Measurements from ENCODE around the gene DHRS9.
"Not testable (repeated sequence)": the region's sequence is repeated elsewhere in the genome, so short reads cannot be mapped to it uniquely, and the experiment has no call there.

DHRS9 gene

DNA sequence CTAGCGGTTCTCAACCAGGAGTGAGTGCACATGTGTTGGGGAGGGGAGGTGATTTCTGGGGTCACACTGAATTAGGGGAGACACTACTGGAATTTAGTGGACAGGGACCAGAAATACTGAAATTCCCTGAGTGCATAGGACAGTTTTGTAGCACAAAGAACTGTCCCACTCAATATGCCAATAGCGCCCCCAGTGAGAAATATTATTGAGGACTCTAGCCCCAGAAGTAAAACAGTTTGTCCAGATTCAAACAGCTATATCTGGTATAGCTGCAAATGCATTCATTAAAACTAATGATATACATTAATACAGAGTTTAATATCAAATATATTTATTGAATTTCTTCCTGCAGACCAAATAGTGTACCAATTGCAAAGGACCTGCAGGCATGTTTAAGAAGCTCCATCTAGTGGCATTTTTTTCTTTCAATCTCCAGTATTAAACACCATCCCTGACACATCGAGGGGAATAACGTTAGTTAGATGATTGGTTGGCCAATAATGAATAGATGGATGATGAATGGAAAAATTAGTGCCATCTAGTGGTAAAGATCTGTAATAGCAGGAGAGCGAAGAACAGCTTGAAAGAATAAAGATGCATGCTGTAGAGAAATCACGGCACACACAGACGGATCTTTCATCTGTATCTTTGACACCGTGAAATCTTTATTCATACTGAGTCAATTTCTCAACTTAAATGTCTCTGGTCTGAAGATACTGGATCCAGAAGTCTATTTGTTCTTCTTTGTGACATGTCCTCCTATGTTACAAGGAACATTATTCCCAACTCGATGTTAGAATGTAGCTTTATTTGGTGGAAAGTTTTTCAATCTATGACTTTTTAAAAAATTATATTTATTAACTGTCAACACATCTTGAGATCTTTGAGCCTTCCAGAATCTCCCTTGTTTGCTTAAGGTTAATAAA lies 62.5 kb downstream of the DHRS9 start:
- no peak overlapping the region for H3K4me3 ChIP-seq (ENCODE audit: low read depth, low read length)
- TF ChIP-seq, protein P1, sequence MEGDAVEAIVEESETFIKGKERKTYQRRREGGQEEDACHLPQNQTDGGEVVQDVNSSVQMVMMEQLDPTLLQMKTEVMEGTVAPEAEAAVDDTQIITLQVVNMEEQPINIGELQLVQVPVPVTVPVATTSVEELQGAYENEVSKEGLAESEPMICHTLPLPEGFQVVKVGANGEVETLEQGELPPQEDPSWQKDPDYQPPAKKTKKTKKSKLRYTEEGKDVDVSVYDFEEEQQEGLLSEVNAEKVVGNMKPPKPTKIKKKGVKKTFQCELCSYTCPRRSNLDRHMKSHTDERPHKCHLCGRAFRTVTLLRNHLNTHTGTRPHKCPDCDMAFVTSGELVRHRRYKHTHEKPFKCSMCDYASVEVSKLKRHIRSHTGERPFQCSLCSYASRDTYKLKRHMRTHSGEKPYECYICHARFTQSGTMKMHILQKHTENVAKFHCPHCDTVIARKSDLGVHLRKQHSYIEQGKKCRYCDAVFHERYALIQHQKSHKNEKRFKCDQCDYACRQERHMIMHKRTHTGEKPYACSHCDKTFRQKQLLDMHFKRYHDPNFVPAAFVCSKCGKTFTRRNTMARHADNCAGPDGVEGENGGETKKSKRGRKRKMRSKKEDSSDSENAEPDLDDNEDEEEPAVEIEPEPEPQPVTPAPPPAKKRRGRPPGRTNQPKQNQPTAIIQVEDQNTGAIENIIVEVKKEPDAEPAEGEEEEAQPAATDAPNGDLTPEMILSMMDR (IDR thresholded peaks at IDR 0.05; ENCODE audit: low read depth, low read length, missing control alignments), result peak; percentile 72
- no peak for DNase-seq (ENCODE audit: low read depth)

DNA sequence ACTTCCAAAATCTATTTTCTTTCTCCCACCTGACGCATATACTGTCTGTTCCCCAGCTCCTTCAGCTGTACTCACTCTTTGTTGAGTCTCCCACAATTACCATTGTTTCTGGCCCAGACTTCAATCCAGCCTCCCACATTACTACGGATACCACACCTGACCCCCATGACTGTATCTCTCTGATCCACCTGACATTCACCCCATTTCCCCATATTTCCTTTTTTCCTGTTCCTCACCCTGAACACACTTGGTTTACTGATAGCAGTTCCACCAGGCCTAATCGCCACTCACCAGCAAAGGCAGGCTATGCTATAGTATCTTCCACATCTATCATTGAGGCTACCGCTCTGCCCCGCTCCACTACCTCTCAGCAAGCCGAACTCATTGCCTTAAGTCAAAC lies 64.9 kb downstream of the DHRS9 start:
- not testable (repeated sequence) for DNase-seq (ENCODE audit: low read depth)

DNA sequence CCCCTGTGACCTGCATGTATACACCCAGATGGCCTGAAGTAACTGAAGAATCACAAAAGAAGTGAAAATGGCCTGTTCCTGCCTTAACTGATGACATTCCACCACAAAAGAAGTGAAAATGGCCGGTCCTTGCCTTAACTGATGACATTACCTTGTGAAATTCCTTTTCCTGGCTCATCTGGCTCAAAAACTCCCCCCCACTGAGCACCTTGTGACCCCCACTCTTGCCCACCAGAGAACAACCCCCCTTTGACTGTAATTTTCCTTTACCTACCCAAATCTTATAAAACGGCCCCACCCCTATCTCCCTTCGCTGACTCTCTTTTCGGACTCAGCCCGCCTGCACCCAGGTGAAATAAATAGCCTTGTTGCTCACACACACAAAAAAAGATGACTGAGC lies 67.1 kb downstream of the DHRS9 start:
- DNase-seq (ENCODE audit: low read depth), result not testable (repeated sequence)

More for the DNA sequence above, 64.9 kb downstream of the DHRS9 start:
- not testable (repeated sequence) for H3K4me3 ChIP-seq (ENCODE audit: low read depth, low read length)

DNA sequence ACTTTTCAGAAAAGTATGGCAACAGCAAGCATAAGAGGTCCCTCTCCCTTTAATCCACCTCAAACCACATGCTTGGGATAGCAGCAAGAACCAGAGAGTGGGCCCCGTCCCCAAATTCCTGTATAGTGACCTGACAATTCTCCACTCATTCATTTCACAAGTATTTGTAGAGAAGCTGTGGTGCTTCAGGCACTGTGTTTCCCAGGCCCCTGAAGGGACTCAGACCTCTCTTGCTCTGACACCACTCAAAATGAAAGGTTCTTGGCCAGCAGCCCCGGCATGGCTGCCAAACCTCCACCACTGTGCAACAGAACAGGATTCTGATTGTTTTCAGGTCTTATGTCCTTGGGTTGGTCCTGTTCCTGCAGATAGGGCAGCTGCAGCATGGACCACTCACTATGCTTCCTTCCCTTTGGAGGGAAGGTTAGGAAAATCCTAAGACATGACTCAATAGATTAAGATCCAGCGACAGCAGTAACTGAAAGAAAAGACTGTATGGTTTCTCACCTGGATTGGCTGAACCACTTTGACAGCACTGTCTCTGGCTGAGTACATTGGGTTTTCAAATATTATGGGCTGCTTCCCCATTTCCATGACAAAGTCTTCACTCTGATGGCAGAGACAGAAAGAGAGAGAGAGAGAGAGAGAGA lies 67.6 kb downstream of the DHRS9 start:
- DNase-seq (ENCODE audit: low read depth), result no peak
- TF ChIP-seq, protein P1 (IDR thresholded peaks at IDR 0.05; ENCODE audit: low read depth, low read length, missing control alignments), result no peak
- no peak overlapping the region for H3K4me3 ChIP-seq (ENCODE audit: low read depth, low read length)

More for the DNA sequence above, 67.1 kb downstream of the DHRS9 start:
- H3K4me3 ChIP-seq (ENCODE audit: low read depth, low read length), result not testable (repeated sequence)

DNA sequence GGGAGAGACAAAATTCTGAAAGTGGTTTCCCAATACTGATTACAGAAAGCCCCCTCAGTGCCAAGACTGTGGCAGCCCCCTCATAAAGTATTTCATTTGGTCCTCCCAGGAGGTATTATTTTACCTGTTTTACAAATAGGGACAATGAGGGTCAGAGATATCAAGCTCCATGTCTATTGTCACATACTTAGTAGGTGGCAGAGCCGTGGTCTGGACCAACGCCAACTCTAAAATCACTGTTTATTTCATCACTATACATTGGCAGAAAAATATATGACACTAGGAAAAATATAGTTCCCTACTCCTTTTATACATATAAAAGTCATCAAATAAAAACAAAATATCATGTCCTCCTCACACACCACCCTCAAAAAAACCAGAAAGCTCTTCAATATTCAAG lies 68.6 kb downstream of the DHRS9 start:
- TF ChIP-seq, protein P1 (IDR thresholded peaks at IDR 0.05; ENCODE audit: low read depth, low read length, missing control alignments), result no peak

DNA sequence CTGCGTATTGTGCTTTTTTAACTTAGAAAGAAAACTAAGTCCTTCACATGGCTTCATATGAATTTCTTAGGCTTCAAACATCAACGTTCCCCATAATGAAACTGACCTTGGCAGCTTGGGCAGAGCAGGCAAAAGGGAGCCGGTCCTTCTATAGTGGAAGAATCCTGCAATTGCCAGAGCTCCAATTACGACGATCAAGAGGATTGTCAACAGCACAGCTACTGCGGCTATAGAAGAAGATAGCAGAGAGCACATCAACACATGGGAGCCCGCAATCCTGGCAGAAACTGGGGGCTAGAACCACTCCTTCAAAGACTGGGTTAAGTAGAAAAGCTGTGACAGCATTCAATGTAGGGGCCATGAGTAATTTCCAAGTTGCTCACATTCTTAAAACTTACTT lies 69.8 kb downstream of the DHRS9 start:
- TF ChIP-seq, protein P1 (IDR thresholded peaks at IDR 0.05; ENCODE audit: low read depth, low read length, missing control alignments), result no peak
- H3K4me3 ChIP-seq (ENCODE audit: low read depth, low read length), result no peak overlapping the region
- no peak for DNase-seq (ENCODE audit: low read depth)

More for the DNA sequence above, 68.6 kb downstream of the DHRS9 start:
- H3K4me3 ChIP-seq (ENCODE audit: low read depth, low read length), result no peak overlapping the region
- DNase-seq (ENCODE audit: low read depth), result no peak

DNA sequence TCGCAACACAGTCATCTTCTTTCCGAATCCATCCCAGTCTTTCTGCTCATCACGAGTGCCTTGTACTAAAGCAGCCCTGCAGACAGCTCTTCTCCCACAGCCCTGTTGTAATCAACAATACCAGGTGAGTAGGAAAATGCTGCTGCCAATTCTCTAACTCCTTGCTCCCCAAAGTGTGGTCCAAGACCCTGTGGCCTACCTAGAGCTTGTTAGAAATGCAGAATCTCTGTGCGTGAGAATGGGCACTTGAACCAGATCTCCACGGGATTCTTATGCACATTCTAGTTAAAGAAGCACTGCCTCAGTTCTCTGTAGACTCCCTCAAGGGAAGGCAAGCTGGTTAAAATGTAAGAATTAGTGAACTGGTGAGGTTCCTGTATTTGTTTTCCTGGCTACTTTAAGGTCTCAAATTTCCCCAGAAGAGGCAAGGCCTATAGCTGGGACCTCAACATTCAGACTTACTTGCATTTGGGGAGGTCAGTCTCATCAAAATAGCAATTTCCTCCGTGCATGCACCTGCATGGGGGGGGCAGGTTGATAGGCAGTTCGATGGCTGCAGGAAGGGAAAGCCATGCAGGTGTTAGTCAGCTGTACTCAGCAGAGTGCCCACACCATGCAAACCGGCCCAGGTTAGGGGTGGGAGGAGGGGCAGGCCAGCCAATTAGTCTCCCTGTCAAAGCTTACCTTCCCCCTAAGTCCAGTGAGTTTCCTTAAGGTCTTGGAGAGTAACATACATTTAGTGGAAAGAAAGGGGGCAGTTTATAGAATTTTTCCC lies 70.8 kb downstream of the DHRS9 start:
- no peak overlapping the region for H3K4me3 ChIP-seq (ENCODE audit: low read depth, low read length)
- no peak for DNase-seq (ENCODE audit: low read depth)
- TF ChIP-seq, protein P1 (IDR thresholded peaks at IDR 0.05; ENCODE audit: low read depth, low read length, missing control alignments), result no peak
